T-cell (primary cell): Measurements from ENCODE around the gene ZNF14. TPM values are rescaled to one million over a fixed set of nuclear protein-coding genes. Genes with fewer than 3 reads are reported as not detected.
A peak's percentile ranks its signal among the peaks of the same experiment; 100 is the strongest.
"Not testable (repeated sequence)": the region's sequence is repeated elsewhere in the genome, so short reads cannot be mapped to it uniquely, and the experiment has no call there.

ENCODE experiments used
- ATAC-seq, 4 experiments: fragments of 200-7000 bp in 3 of 4; fragments of 150-1000 bp in 1 of 4; cut with Tn5 transposase; replicated peaks in 1 of 4; 1 replicate in 3 of 4; 2 replicates in 1 of 4; pipeline ENCODE4 v1.10.0; 2021; ENCODE audit warnings: moderate library complexity in 3 of 4, mild to moderate bottlenecking in 2 of 4, moderate number of reproducible peaks in 1 of 4
- CTCF ChIA-PET, 2 donors: fragments of 300-600 bp; sonication (Branson Sonifier 250); formaldehyde crosslinking; loops; one replicate each; lab custom pipeline; 2022; ENCODE audit warnings: antibody characterized with exemption in 2 of 2; lab: Charles Lee
- POLR2A ChIA-PET, 2 donors: fragments of 300-600 bp; sonication (Branson Sonifier 250); formaldehyde crosslinking; loops; one replicate each; lab custom pipeline; 2022; ENCODE audit warnings: antibody characterized with exemption in 2 of 2; lab: Charles Lee
- DNase-seq, 35 experiments: peaks; one replicate each; pipeline versions ENCODE4 v3.0.0 to v3.0.0-alpha.2; 2013 to 2023
- H3K27ac ChIP-seq: one replicate; pipeline ENCODE4 v1.5.1; 2013; ENCODE audit warnings: low read length
- H3K27me3 ChIP-seq, 2 experiments: replicated peaks in 1 of 2; 1 replicate in 1 of 2; 2 replicates in 1 of 2; pipeline versions ENCODE4 v1.6.1 to v1.7.0; 2013; ENCODE audit warnings: low read length in 1 of 2, mixed read lengths in 1 of 2; ENCODE audit not compliant: control insufficient read depth in 2 of 2, insufficient read depth in 2 of 2; ENCODE audit errors: extremely low read depth in 1 of 2
- H3K36me3 ChIP-seq, 2 donors: 1 replicate in 1 of 2; 2 replicates in 1 of 2; pipeline versions ENCODE4 v1.6.1 to v1.7.0; 2013; ENCODE audit warnings: low read length in 1 of 2; ENCODE audit not compliant: control insufficient read depth in 2 of 2, insufficient read depth in 1 of 2; ENCODE audit errors: extremely low read depth in 1 of 2
- H3K4me1 ChIP-seq, 2 experiments: 1 replicate in 1 of 2; 2 replicates in 1 of 2; pipeline versions ENCODE4 v1.6.1 to v1.7.0; 2013; ENCODE audit warnings: low read length in 2 of 2, mixed read lengths in 1 of 2; ENCODE audit not compliant: insufficient read depth in 2 of 2, control insufficient read depth in 1 of 2; ENCODE audit errors: extremely low read depth in 1 of 2
- H3K4me3 ChIP-seq, 2 donors: 1 replicate in 1 of 2; 2 replicates in 1 of 2; pipeline versions ENCODE4 v1.5.1 to v1.7.0; 2013; ENCODE audit warnings: mild to moderate bottlenecking in 2 of 2, low read length in 1 of 2, moderate library complexity in 1 of 2; ENCODE audit not compliant: control insufficient read depth in 1 of 2; ENCODE audit errors: extremely low read depth in 1 of 2
- H3K9me3 ChIP-seq: 2 replicates; pipeline ENCODE4 v1.7.0; 2013
- H3K27ac Mint-ChIP-seq, 2 donors: one replicate each; pipeline ENCODE4 v1.8.0; 2020 to 2021; ENCODE audit warnings: mild to moderate bottlenecking in 2 of 2, mixed read lengths in 2 of 2
- H3K27me3 Mint-ChIP-seq, 2 donors: one replicate each; pipeline ENCODE4 v1.8.0; 2021 to 2022; ENCODE audit warnings: mixed read lengths in 2 of 2
- H3K36me3 Mint-ChIP-seq: one replicate; pipeline ENCODE4 v1.8.0; 2021; ENCODE audit warnings: mixed read lengths
- H3K4me1 Mint-ChIP-seq, 3 donors: one replicate each; pipeline ENCODE4 v1.8.0; 2020 to 2022; ENCODE audit warnings: mixed read lengths in 3 of 3, mild to moderate bottlenecking in 1 of 3
- H3K4me3 Mint-ChIP-seq, 3 donors: one replicate each; pipeline ENCODE4 v1.8.0; 2020 to 2022; ENCODE audit warnings: mild to moderate bottlenecking in 3 of 3, mixed read lengths in 3 of 3, moderate library complexity in 3 of 3
- H3K9me3 Mint-ChIP-seq, 3 donors: one replicate each; pipeline ENCODE4 v1.8.0; 2020 to 2022; ENCODE audit warnings: mixed read lengths in 3 of 3
- WGBS: methylation state at CpG from one replicate; pipeline ENCODE4 v1.1.5; 2013; ENCODE audit warnings: missing lambda C conversion rate; ENCODE audit not compliant: insufficient coverage; 5-methylcytosine and 5-hydroxymethylcytosine counted together
- total RNA-seq, 35 experiments: library from RNA in 6 of 35; stranded (reverse) in 6 of 35; fragments of 120-200 nt in 1 of 35; gene quantifications; one replicate each; pipeline versions ENCODE4 v1.2.1 to v1.2.4 and lab custom pipeline; 2013 to 2026

ZNF14 gene
- total RNA-seq, 5 donors from 2014 or later (not counting 1 experiment from before 2014, with no cell fraction given) = 19.4 to 27.7 (median 21.7) TPM

DNA sequence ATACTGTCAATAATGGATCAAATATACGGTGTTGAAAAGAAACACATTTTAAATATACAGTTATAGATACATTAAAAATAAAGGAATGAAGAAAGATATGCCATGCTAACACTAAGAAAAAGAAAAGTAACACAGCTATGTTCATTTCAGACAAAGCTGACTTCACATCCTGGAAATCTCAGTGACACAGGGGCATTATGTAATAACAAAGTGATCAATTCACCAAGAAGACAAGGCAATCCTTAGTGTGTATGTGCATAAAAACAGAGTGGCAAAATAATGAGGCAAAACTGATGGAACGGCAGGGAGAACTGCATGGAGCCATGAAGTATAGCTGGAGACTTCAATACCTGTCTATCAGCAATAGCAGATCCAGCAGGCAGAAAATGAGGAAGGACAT lies 13.1 kb downstream of the ZNF14 start:
- no peak overlapping the region for H3K4me3 ChIP-seq
- H3K27ac Mint-ChIP-seq = no peak overlapping the region
- H3K4me1 ChIP-seq = no peaks in the 10 kb centered on the region
- no peak overlapping the region for H3K27ac ChIP-seq
- ATAC-seq (peak; percentile 36 to 50 (median 48)), DNase-seq (peak in 1 of 35 experiments; percentile 22)
- CTCF ChIA-PET = no interaction called here
- no peaks in the 10 kb centered on the region for H3K27me3 ChIP-seq
- H3K9me3 ChIP-seq = peaks cover 19% of the 10 kb centered on the region
- H3K36me3 ChIP-seq = peaks cover 16 to 24% of the 10 kb centered on the region in 2 donors
- peaks cover 0 to 13% (median 5%) of the 10 kb centered on the region in 3 donors for H3K4me1 Mint-ChIP-seq
- WGBS = 100% methylated on average over 1 of the region's 2 CpGs
- peaks cover 8 to 61% (median 59%) of the 10 kb centered on the region in 3 donors for H3K9me3 Mint-ChIP-seq
- H3K4me3 Mint-ChIP-seq = no peak overlapping the region
- H3K27me3 Mint-ChIP-seq = no peaks in the 10 kb centered on the region
- peaks cover 70% of the 10 kb centered on the region for H3K36me3 Mint-ChIP-seq
- POLR2A ChIA-PET = interaction anchor here in 1 of 2 donors (0.6 kb wide), 1 partner anchor 101 kb away, joined by 4 read pairs; no protein-coding TSS in a partner anchor

GRCh38 chr19:19711934-19712828 lies 20.7 kb downstream of the ZNF14 start:
- no peaks in the 10 kb centered on the region for H3K27me3 ChIP-seq
- H3K9me3 ChIP-seq = peaks cover 44% of the 10 kb centered on the region
- ATAC-seq (no peak), DNase-seq (no peak)
- ChIA-PET POLR2A (no interaction called here), CTCF (no interaction called here)
- Mint-ChIP-seq H3K36me3 (peaks cover 79% of the 10 kb centered on the region), H3K27ac (no peak overlapping the region), H3K9me3 (peaks cover 5 to 51% (median 47%) of the 10 kb centered on the region in 3 donors), H3K4me1 (no peaks in the 10 kb centered on the region), H3K27me3 (no peaks in the 10 kb centered on the region), H3K4me3 (no peak overlapping the region)
- peaks cover 34 to 43% of the 10 kb centered on the region in 2 donors for H3K36me3 ChIP-seq
- peak overlapping the region in 1 of 2 donors; percentile 47 for H3K4me3 ChIP-seq
- WGBS = 100% methylated on average over 1 of the region's 10 CpGs
- H3K27ac ChIP-seq = no peak overlapping the region
- H3K4me1 ChIP-seq = no peaks in the 10 kb centered on the region

GRCh38 chr19:19711306-19711933 lies 21.5 kb downstream of the ZNF14 start:
- no peak for ATAC-seq
- Histone ChIP-seq H3K27ac (no peak overlapping the region), H3K4me3 (peak overlapping the region in 1 of 2 donors; percentile 44), H3K27me3 (no peaks in the 10 kb centered on the region), H3K9me3 (peaks cover 39% of the 10 kb centered on the region), H3K36me3 (peaks cover 27 to 39% of the 10 kb centered on the region in 2 donors), H3K4me1 (no peaks in the 10 kb centered on the region)
- 94% methylated on average over 7 of the region's 14 CpGs for WGBS
- Mint-ChIP-seq H3K9me3 (peaks cover 7 to 46% (median 46%) of the 10 kb centered on the region in 3 donors), H3K36me3 (peaks cover 78% of the 10 kb centered on the region), H3K4me1 (no peaks in the 10 kb centered on the region), H3K27ac (no peak overlapping the region), H3K27me3 (no peaks in the 10 kb centered on the region), H3K4me3 (no peak overlapping the region)
- no peak for DNase-seq
- ChIA-PET POLR2A (no interaction called here), CTCF (no interaction called here)

- 100% methylated on average over 2 of the region's 2 CpGs for WGBS
- no peak overlapping the region for H3K4me3 Mint-ChIP-seq
- H3K9me3 ChIP-seq = peaks cover 39% of the 10 kb centered on the region
- H3K4me1 ChIP-seq = no peaks in the 10 kb centered on the region
- H3K27ac Mint-ChIP-seq = no peak overlapping the region
- no peaks in the 10 kb centered on the region for H3K27me3 ChIP-seq
- DNase-seq = no peak
- ChIA-PET POLR2A (no interaction called here), CTCF (no interaction called here)
- no peak for ATAC-seq
- H3K27me3 Mint-ChIP-seq = no peaks in the 10 kb centered on the region
- H3K36me3 ChIP-seq = peaks cover 27 to 34% of the 10 kb centered on the region in 2 donors
- H3K27ac ChIP-seq = no peak overlapping the region
- peaks cover 77% of the 10 kb centered on the region for H3K36me3 Mint-ChIP-seq
- H3K4me1 Mint-ChIP-seq = no peaks in the 10 kb centered on the region
- H3K9me3 Mint-ChIP-seq = peaks cover 11 to 49% (median 45%) of the 10 kb centered on the region in 3 donors
- peak overlapping the region in 1 of 2 donors; percentile 47 for H3K4me3 ChIP-seq
Measured at GRCh38 chr19:19710506-19710905, 22.4 kb downstream of the ZNF14 start.

DNA sequence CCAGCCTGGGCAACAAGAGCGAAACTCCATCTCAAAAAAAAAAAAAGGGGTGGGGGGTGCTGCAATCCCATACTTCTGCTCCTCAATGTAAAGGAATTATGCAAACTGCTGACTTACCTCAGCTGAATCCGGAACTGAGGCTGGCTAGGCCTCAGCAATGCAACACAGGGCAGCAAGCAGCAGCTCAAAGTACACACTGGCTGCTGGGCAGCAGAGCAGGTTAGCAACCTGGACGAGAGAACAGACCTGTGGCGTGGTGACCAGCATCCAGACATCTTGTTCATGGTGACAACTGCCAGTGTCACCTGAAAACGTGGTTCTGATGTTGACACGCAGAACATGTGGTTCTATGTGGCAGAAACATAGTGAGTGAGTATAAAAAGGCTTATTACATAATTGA lies 28.1 kb downstream of the ZNF14 start:
- ATAC-seq (no peak), DNase-seq (no peak)
- H3K27me3 Mint-ChIP-seq = no peaks in the 10 kb centered on the region
- Histone ChIP-seq H3K4me1 (no peaks in the 10 kb centered on the region), H3K36me3 (peaks cover 0 to 3% of the 10 kb centered on the region in 2 donors), H3K4me3 (no peak overlapping the region), H3K27ac (no peak overlapping the region), H3K9me3 (peaks cover 7% of the 10 kb centered on the region), H3K27me3 (no peaks in the 10 kb centered on the region)
- WGBS = 70% methylated on average over 4 of the region's 6 CpGs
- ChIA-PET POLR2A (no interaction called here), CTCF (no interaction called here)
- peaks cover 13 to 46% (median 39%) of the 10 kb centered on the region in 3 donors for H3K9me3 Mint-ChIP-seq
- peaks cover 56% of the 10 kb centered on the region for H3K36me3 Mint-ChIP-seq
- H3K27ac Mint-ChIP-seq = no peak overlapping the region
- H3K4me1 Mint-ChIP-seq = no peaks in the 10 kb centered on the region
- H3K4me3 Mint-ChIP-seq = no peak overlapping the region

GRCh38 chr19:19700493-19700892 lies 32.4 kb downstream of the ZNF14 start:
- not testable (repeated sequence) for H3K27ac ChIP-seq, ATAC-seq, H3K27ac Mint-ChIP-seq, H3K4me1 ChIP-seq, H3K36me3 ChIP-seq, H3K9me3 ChIP-seq, DNase-seq, H3K27me3 Mint-ChIP-seq, H3K4me3 ChIP-seq, H3K4me1 Mint-ChIP-seq, H3K4me3 Mint-ChIP-seq, H3K27me3 ChIP-seq
- WGBS = no CpG with 5 or more reads among the region's 1 CpG
- H3K36me3 Mint-ChIP-seq = peaks cover 29% of the 10 kb centered on the region
- ChIA-PET POLR2A (interaction anchor here in 1 of 2 donors (0.5 kb wide), 1 partner anchor 16 kb away, joined by 5 read pairs; no protein-coding TSS in a partner anchor), CTCF (interaction anchor here in 1 of 2 donors (0.6 kb wide), 2 partner anchors 9 to 1697 kb away, joined by 3 read pairs; no protein-coding TSS in a partner anchor)
- peaks cover 3 to 28% (median 17%) of the 10 kb centered on the region in 3 donors for H3K9me3 Mint-ChIP-seq
